Osteocyte (in vitro differentiated cells): ENCODE measurements around the gene TPH1. TPM values are rescaled to one million over a fixed set of nuclear protein-coding genes. Genes with fewer than 3 reads are reported as not detected.

Experiments
- DNase-seq: peaks from one replicate; pipeline ENCODE4 v3.0.0; 2021; ENCODE audit warnings: mixed read lengths; ENCODE audit not compliant: unreplicated experiment; ENCODE audit errors: extremely low spot score
- H3K27ac Mint-ChIP-seq: one replicate; pipeline ENCODE4 v1.8.0; 2021; ENCODE audit warnings: mild to moderate bottlenecking, mixed read lengths; ENCODE audit not compliant: unreplicated experiment
- H3K27me3 Mint-ChIP-seq: one replicate; pipeline ENCODE4 v1.8.0; 2021; ENCODE audit warnings: mixed read lengths; ENCODE audit not compliant: unreplicated experiment
- H3K36me3 Mint-ChIP-seq: one replicate; pipeline ENCODE4 v1.8.0; 2021; ENCODE audit warnings: mixed read lengths; ENCODE audit not compliant: unreplicated experiment
- H3K4me1 Mint-ChIP-seq: one replicate; pipeline ENCODE4 v1.8.0; 2021; ENCODE audit warnings: mixed read lengths; ENCODE audit not compliant: unreplicated experiment
- H3K4me3 Mint-ChIP-seq: one replicate; pipeline ENCODE4 v1.8.0; 2021; ENCODE audit warnings: mild to moderate bottlenecking, moderate library complexity, mixed read lengths; ENCODE audit not compliant: unreplicated experiment
- H3K9me3 Mint-ChIP-seq: one replicate; pipeline ENCODE4 v1.8.0; 2021; ENCODE audit warnings: mixed read lengths; ENCODE audit not compliant: unreplicated experiment
- total RNA-seq: library from RNA; stranded (reverse); gene quantifications from 2 replicates; pipeline ENCODE4 v1.2.1, GENCODE V29; 2021
- TF ChIP-seq, protein P1 (sequence below): fragments of 200-600 bp; sonication (generic); IDR thresholded peaks from 2 replicates; pipeline ENCODE4 v1.5.0; 2021; ENCODE audit warnings: antibody characterized with exemption, mild to moderate bottlenecking, moderate library complexity

Gene TPH1
- total RNA-seq, 1 donor from 2014 or later, result 0.11 TPM

DNA sequence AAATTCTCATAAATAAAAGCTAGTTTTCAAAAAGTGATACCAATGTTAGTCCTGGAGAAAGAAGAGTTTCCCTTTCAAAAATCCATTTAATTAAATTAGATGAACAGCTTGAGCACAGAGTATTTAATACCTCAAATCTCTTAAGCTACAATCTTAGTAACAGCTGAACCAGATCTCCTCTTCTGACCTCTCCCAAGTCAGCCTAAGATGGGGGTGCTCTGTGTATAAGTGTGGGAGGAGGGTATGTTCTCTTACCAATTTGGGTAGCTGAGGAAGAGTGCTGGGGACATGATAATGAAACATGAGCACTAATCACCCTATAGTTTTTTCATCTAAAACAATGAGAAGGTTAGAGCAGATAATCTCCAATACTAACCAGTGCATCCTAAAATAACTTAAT is 9.6 kb downstream of the TPH1 start:
- H3K36me3 Mint-ChIP-seq, result no peaks in the 10 kb centered on the region
- peaks cover 34% of the 10 kb centered on the region for H3K27me3 Mint-ChIP-seq
- H3K9me3 Mint-ChIP-seq, result no peaks in the 10 kb centered on the region
- no peak overlapping the region for H3K4me3 Mint-ChIP-seq
- H3K4me1 Mint-ChIP-seq, result no peaks in the 10 kb centered on the region
- TF ChIP-seq, protein P1, sequence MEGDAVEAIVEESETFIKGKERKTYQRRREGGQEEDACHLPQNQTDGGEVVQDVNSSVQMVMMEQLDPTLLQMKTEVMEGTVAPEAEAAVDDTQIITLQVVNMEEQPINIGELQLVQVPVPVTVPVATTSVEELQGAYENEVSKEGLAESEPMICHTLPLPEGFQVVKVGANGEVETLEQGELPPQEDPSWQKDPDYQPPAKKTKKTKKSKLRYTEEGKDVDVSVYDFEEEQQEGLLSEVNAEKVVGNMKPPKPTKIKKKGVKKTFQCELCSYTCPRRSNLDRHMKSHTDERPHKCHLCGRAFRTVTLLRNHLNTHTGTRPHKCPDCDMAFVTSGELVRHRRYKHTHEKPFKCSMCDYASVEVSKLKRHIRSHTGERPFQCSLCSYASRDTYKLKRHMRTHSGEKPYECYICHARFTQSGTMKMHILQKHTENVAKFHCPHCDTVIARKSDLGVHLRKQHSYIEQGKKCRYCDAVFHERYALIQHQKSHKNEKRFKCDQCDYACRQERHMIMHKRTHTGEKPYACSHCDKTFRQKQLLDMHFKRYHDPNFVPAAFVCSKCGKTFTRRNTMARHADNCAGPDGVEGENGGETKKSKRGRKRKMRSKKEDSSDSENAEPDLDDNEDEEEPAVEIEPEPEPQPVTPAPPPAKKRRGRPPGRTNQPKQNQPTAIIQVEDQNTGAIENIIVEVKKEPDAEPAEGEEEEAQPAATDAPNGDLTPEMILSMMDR, result no peak
- no peak for DNase-seq
- no peak overlapping the region for H3K27ac Mint-ChIP-seq

DNA sequence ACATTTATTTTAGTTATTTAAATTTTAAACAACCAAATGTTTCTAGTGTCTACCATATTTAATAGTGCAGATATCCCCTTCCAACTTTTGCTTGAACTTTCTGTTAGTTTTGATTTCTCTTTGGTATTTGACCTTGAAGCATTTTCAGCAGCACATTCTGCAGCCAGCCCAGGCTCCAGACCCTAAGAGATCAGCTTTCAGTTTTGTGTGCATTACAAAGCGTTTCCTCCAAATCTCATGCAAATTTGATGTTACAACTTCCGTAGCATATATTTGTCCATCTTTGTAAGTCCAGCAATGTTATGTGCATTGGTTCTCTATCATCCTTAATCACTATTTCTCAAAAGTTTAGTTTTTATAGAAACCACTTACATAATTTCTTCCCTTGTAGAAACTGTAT is 18.6 kb downstream of the TPH1 start:
- no peak for DNase-seq
- H3K36me3 Mint-ChIP-seq, result no peaks in the 10 kb centered on the region
- peaks cover 11% of the 10 kb centered on the region for H3K27me3 Mint-ChIP-seq
- no peak overlapping the region for H3K27ac Mint-ChIP-seq
- TF ChIP-seq, protein P1, result no peak
- H3K4me3 Mint-ChIP-seq, result no peak overlapping the region
- no peaks in the 10 kb centered on the region for H3K9me3 Mint-ChIP-seq
- H3K4me1 Mint-ChIP-seq, result no peaks in the 10 kb centered on the region

DNA sequence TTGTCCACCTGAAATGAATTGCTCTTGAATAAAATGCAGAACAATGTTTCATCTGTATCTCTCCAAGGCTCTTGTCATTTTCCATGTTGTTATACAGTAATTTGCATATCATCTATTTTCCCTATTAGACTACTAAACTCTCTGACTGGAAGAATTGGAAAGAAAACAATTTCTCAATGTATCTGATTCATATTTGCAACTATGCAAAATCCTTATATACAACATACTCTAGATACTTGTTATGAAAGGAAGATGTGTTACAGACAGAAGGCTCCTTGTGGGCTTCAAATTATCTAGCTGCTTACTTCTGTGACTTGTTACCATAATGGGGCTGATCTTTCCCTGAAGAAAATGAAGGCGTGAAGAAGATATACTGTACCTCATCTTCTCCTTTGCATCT is 23.6 kb downstream of the TPH1 start:
- TF ChIP-seq, protein P1, result no peak
- no peak for DNase-seq
- Mint-ChIP-seq H3K9me3 (no peaks in the 10 kb centered on the region), H3K4me1 (no peaks in the 10 kb centered on the region), H3K27ac (no peak overlapping the region), H3K27me3 (peaks cover 12% of the 10 kb centered on the region), H3K4me3 (no peak overlapping the region), H3K36me3 (no peaks in the 10 kb centered on the region)

DNA sequence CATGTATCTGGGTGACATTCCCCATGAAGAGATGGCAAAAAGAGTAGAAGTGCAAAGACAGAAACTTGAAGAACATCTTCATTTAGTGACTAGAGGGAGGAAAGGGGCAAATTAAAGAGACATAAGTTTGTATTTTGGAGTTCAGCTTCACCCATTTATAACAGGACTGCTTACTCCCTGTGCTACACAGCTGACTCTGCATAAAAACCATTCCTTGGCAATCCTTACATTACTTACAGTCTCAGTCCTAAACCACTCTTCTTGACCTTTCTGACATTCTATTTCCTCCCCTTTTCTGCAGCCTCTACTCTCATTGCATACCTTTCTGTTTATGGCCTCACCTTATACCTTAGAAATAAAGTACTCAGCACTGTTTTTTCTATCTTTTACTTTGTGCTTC is 26.4 kb downstream of the TPH1 start:
- no peak overlapping the region for H3K4me3 Mint-ChIP-seq
- H3K27ac Mint-ChIP-seq, result no peak overlapping the region
- no peaks in the 10 kb centered on the region for H3K36me3 Mint-ChIP-seq
- H3K27me3 Mint-ChIP-seq, result peaks cover 26% of the 10 kb centered on the region
- no peaks in the 10 kb centered on the region for H3K9me3 Mint-ChIP-seq
- no peak for DNase-seq
- peaks cover 3% of the 10 kb centered on the region for H3K4me1 Mint-ChIP-seq
- TF ChIP-seq, protein P1, result no peak

DNA sequence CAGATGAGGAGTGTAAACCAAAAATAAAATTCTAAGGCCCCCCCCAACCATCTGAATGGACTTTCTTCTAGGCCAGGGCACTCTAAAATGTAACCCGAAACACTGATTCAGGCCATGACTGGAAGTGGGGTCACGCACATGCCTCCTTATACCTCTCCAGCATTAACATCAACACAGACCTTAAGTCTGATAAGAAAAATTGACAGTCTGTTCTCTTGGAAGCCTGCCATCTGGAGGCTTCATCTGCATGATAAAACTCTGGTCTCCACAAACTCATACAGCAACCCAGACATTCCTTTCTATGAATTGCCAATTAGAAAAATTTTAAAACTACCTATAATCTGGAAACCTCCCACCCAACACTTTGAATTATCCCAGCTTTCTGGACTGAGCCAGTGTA is 29.3 kb downstream of the TPH1 start:
- Mint-ChIP-seq H3K4me1 (peaks cover 16% of the 10 kb centered on the region), H3K27me3 (peaks cover 26% of the 10 kb centered on the region), H3K27ac (no peak overlapping the region), H3K36me3 (no peaks in the 10 kb centered on the region), H3K4me3 (no peak overlapping the region), H3K9me3 (no peaks in the 10 kb centered on the region)
- TF ChIP-seq, protein P1, result no peak
- no peak for DNase-seq
